NCI-H446 (cell line): ENCODE results near the gene SMAD7.
A peak's percentile ranks its signal among the peaks of the same experiment; 100 is the strongest.

Source experiments
- DNase-seq, 2 experiments: peaks; one replicate each; lab custom pipeline; 2025; lab: John Stamatoyannopoulos, UW

SMAD7 gene

DNA sequence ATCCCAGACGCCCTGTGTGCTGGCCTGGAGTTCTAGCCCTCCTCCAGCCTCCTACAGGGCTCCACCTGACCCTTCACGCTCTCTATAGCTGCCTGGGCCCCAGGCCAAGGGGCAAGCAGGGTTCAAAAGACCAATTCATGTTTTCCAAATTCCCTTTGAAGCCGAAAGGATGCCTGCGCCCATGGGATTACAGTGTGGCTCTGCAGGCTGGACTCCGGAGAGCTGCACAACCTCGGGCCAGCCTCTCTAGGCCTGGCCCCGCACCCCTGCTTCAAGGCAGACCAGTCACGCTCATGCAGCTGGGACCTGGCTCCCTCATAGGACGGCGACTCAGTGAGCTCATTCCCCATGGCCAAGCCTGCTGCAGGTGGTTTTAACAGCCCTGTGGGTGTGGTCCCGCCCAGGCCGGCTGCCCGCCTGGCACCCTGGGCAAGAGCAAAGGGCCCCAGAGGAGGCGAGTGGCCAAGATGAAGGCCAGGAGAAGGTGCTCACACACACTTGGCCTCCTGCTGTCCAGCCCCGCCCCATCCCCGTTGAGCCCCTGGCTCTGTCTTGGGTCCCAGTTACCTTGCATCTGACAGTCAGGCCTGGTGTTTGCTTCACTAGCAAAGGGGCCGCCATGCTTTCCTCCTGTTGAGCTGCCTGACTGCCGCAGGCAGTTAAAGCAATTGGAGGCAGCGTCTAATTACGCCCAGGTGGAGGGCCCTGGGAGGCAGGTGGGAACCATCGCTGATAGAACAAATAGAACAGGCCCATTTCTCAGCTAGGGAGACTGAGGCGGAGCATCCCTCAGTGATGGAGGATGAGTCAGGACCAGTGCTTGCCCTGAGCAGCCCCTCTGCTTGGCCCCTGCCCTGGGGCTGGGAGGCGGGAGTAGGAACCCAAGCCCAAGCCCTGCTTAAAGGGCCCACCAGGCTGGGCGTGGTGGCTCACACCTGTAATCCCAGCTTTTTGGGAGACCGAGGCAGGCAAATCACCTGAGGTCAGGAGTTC, 56.9 kb downstream of the SMAD7 start:
- no peak for DNase-seq

DNA sequence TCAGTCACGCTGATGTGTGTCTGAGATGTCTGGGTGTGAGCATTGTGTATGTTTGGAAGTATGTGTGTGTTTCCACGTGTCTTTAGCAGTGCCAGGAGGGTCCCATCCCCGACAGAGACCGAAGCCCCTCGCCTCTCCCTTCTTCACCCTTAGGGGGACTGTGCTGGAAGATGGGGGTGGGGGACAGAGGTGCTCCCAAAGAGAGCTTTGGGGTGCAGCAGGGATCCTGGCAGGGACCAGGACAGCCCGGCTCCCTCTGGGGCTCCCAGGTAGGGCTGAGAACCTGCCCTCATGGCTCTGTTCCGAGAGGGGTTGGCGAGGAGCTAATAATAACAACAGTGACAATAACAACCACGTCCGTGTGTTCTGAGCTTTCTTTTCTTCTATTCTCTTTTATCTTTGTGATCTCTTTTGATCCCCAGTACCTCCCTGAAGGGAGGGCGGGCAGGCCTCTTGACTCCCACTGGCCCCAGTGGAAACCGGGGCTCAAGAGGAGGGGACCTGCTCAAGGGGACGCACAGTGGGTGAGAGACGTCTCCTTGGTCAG, 57.6 kb downstream of the SMAD7 start:
- no peak for DNase-seq

DNA sequence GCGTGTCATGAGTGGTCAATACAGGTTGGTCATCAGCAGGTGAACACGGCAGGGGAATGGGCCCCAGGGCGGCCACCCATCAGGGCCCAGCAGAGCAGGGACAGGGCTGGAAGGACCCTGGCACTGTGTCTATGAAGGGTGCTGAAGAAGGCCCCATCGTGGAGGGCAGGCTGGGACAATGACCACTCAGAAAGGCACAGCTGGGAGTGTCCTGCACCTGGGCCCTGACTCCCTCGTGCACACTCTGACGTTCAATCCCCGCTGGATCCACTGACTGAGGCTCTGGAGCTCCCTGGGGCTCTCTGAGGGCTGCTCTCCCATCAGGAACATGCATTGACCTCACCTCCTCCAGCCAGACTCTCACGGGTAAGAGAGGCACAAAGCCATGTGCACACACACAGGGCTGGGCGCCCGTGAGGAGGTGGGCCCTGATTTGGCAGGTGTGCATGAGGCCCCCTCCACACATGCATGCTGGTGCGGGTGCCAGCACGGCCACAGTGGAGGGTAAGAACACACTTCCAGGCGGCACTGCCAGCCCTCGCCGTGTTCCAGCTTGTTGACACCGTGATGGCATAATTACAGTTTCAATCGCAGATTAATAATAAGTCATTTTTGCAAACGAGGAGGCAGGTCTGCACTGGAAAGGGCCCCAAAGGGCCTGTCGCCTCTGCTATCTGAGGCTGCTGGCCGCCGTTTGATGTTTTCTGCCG, 58.5 kb downstream of the SMAD7 start:
- DNase-seq: no peak

DNA sequence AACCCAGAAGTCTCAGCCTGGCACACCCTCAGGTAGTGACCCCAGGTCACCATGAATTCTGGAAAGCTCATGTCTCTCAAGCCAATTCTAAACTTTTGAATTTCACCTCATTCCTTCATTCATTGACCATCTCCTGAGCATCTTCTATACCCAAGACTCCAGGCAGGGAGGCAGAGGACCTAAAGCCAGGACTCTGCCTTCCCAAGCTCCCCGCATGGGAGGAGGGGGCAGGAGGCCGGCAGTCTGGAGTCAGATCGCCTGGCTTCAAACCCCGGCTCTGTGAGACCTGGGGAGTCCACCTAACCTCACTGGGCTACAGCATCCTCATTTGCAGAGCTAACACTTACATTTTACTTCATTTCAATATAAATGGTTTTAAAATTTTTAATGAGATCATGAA, 59.0 kb downstream of the SMAD7 start:
- no peak for DNase-seq

DNA sequence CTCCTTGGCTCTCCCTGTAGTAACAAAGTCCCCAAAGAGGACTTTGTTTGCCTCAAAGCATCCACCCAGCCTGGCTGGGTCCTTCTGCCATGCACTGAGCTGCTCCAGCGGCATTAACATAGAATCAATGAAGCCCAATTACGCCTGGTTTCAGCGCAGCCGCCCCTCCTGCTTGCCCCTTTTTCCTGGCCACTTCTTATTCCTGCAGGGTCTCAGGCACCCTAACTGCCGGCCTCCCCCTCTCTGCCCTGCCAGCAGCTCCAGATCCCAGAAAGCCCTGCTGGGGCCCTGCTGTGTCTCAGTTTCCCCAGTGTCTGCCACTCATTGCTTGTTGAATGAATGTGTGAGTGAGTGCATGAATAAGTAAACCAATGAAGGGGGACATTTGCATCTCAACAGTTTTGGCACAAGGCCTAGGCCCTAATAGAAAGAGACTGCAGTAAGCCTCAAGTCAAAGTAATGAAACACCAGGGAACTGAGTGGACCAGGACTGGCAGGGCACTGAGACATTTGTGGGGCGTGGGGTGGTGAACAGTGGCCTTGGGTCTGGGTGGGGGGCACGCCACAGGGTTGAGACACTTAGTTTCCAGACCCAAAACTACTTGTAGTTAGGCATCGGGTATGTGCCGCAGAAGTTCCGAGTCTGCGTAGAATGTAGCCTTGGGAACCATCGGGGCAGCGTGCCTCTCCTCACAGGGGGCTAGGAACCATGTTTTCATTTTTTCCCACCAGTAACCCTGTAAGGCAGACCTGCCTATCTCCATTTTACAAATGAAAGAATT, 60.6 kb downstream of the SMAD7 start:
- no peak for DNase-seq

DNA sequence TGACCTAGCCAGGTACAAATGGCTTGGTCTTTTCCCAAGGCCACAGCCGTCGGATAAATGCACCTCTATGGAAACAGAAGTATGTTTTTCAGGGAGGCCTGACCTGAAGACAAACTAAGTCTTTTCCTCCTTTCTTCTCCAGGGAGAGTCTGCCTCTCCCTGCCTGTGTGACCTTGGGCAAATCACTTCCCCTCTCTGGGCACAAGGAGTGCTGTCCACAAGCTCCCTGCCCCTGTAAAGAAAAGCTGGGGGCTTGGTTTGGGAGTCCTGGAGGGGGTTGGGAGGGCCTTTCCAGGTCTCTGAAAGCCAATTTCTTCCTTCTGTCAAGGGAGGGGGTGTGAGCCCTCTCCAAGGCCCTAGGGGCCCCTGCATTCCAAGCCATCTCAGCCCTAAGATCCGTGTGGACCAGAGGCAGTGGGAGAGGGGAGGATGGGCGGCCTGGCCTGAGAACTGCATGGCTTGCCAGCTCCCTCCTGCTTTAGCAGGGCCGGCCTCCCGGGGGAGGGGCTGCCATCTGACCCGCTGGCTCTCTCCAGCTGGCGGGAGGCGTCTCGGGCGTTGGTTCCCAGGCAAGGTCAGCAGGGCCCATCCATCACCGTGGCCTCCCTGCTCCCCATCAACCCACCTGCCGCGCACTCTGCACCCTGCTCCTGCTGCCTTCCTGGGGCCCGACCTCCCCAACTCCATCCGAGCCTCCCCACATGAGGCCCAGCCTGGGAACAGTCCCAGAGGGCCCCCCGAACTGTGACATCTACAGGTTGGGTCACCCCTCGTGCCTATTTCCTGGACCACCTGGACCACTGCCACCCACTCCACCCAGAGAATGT, 61.4 kb downstream of the SMAD7 start:
- peak in 1 of 2 experiments; percentile 29 for DNase-seq

DNA sequence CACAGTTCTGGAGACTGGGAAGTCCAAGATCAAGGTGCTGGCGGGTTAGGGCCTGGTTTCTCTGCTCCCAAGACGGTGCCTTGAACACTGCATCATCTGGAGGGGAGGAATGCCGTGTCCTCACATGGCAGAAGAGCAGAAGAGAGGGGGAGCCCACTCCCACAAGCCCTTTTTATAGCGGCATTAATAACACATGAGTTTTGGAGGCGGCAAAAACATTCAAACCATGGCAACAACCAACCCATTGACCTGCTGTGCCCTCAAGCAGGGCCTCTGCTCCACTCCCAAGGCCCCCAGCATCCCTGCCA, 62.0 kb downstream of the SMAD7 start:
- DNase-seq: no peak

DNA sequence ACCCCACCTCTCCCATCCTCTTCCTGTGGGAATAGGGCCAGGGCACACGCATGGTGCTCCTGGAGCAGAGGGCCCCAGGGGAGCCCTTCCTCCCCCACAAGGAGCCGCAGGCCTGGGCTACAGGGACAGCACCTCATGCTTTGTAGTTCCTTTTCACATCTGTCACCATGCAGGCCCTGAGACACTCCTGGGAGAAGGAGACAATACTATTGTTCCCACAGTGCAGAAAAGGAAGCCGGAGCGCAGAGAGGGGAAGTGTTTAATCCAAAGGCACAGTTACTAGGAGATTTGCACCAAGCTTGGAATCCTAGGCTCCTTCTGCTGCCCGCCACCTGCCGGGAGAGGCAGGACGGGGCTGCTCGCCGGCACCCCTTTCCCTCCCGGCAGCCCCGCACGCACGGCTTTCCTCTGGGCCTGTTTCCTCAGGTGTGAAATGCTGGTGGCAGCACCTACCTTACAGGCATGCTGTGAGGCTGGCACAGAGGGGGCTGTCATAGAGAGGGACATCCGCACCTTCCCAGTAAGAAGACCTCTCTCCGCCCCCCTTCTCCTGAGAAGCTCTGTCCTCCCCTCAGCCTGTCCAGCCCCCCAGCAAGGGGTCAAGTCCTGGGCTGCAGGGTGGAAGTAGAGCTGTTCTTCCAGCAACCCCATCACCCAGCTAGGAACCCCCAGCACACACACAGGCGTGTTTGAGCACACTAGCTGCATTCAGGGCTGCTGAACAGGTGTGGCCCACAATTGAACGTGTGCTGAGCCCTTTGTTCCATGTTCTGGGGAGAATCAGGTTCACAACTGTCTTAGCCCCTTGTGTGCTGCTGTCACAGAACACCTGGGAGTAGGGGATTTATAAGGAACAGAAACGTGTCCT, 62.6 kb downstream of the SMAD7 start:
- DNase-seq: no peak

DNA sequence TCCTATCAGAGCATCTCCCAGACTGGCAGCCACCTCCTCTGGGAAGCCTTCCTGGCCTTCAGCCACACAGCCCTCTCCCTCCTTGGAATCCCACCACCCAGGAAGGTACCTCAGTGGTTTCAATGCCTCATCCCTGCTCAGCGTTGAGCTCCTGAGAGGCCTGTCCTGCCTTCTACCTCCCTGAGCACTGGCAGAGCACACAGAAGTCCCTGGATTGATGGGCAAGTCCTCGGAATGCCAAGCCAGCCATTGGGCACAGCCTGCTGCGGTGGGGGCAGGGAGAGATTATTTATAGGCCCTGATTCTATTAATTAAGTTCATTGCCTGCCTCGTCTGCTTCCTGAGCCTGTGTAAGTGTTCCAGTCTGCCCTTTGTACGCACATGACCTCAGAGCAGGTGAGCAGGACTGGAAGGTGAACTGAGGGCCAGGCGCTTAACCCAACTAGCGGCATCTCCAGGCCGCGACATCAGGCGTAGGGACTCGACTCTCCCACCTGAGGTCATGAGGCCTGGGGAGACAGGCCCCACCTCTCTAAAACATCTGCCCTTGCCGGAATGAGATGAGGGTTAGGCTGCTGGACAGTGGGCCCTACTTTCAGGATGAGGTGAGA, 63.4 kb downstream of the SMAD7 start:
- no peak for DNase-seq

DNA sequence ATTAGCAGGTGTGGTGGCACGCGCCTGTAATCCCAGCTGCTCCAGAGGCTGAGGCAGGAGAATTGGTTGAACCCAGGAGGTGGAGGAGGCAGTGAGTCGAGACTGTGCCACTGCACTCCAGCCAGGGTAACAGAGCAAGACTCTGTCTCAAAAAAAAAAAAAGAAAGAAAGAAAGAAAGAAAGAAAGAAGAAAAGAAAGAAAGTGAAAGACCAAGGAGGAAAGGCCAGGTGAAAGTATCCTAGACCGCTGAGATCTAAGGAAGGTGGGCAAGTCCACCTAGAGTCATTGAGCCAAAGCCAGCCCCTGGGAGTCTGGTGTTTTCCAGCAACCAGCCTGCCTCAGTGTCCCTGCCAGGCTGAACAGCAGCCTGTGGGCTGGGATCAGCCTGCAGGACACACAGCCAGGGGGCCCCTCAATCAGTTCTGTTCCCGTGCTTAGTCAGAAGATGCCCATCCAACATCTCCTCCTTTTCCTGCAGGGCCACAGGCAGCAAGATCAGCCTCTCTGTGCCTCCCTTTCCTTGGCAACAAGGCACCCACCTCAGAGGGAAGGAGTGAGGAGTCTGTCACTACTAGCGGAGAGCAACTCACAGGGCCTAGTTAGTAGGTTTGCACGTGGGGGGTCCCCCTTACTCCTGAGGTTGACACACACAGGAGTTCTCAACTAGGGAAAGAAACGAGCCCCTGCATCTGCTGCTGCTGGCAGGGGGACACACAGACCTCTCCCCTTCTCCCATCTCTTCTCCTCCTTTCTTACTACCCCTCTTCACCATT, 64.1 kb downstream of the SMAD7 start:
- no peak for DNase-seq

DNA sequence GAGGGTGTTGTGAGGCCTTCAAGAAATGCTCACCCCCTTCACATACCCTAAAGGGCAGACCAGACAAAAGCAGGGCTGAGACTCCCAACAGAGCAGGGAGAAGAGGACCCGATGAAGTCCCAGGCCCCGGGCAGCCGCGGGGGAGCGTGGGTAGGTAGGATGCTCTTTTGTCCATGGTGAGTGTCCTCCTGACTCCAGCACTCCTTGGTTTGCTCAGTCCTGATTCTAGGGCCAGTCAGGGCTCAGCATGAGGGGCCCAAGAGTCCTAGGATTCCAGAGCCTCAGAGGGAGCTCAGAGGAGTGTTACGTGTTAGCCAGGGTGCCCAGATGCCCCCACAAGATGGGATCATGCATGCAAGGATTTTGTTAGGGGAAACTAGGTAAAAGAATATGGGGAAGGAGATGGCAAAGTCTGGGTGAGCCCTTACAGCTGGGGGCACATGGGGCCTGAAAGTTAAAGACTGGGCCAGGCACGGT, 64.8 kb downstream of the SMAD7 start:
- DNase-seq: no peak

DNA sequence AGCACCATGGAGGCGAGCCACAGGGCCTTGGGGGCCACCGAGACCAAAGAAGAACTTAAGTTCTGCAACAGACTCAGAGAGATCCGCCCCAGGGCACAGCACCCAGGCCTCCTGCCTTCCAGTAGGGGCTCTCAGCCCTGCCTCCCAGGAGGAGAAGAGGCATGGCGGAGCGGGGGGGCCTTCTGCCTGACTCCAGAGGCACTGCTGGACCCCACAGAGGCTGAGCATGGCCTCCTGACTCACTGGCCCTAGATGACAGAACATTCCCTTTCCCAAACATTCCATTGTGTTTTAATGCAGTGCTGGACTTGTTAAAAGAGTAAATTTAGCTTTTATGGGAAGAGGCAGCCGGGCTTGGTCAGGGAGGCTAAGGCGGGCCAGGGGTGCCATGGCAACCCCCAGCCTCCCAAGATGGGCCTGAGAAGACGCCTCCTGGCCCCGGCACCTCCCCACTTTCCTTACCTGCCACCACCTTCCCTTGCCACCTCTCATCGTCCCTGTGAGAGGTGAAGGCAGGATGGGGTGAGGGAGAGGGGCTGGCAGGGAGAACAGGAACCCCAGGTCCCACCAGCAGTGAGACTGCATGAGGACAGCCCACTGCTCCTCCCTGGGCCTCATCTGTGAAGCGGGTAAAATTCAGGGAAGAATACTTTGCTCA, 65.4 kb downstream of the SMAD7 start:
- DNase-seq: no peak

DNA sequence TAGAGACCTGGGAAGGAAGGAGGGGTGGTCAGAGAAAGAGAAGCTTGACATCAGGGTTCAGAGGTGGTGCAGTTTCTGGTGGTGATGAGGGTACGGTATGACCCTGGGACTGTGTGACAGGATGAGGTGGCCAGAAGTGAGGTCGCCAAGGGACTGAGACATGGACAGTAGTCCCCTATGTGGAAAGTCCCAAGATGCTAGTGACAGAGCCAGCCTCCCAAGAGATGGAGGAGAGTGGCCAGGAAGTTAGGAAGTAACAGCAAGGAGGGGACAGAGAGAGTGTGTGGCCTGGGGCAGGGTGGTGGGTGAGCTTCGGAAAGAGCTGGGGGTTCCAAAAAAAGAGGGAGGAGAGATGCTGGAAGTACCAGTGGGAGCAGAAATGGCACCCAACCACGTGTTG, 66.0 kb downstream of the SMAD7 start:
- no peak for DNase-seq

DNA sequence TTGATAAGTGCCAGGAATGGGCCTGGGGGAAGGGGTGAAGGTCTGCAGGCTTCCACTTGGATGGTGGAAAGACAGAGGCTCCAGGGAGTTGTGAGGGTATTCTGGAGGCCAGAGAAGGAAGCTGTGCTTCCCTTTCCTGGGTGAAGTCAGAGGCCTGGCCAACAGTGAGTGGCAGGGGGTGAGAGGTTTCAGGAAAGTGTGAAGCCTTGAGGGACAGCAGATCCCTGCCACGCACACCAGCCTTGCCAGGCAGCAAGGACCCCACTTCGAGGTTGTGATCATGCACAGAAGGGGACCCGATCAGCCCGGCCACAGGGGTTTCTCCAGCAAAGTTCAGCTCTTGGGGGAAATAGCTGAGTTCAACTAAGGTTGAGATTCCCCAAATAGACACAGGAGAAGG, 66.5 kb downstream of the SMAD7 start:
- no peak for DNase-seq

DNA sequence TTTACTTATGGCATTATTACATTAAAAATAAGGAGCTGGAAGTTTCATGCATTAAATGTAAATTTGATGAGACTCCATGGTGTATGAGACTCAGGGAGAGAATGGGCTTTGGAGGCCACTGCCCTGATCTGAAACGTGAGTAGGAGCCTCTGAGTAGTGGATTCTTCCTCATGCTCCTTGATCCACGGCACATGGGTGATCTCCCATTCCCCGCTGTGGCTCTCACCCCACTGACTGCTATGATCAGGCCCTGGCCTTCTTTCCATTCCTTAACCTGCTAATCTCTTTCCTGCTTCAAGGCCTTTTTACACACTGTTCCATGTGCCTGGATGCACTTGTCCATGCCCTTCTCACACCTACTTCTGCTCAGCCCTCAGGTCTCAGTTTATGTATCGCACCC, 68.4 kb downstream of the SMAD7 start:
- no peak for DNase-seq

DNA sequence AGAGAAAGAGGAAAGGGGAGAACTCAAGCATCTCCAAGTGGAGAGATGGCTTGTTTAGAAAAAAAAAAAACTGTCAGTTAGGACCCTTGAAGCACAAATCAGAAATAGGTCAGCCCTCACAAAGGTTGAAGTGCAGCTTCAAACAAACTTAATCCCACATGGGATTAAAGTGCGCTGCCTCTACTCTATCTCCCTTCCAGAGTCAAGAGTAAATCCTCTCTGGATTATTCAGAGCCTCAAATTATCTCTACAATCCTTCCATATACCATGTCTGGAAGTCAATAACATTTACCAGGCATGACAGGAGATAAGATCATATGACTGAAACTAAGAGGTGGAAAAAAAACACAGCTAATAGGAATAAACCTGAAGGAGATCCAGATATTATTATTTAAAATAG, 69.8 kb downstream of the SMAD7 start:
- no peak for DNase-seq

DNA sequence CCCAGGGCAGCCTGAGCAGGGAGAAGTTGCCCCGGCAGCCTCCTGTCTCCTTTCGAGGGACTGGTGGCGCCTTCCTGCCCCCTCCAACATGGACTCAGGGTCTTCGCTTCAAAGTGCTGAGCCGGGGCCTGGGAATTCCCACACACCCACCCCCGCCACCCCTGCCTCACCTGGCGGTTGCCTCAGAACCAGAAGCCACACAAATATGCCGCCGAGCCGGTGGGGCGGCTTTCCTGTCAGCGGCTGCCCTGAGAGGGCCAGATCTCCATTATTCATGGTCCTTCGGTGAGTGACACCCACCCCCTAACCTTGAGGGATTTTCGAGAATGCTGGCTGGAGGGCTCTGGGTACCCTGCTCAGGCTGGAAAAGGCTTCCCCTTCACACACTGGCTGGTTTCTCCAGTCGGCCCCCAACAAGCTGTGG, 71.7 kb downstream of the SMAD7 start:
- DNase-seq: no peak

DNA sequence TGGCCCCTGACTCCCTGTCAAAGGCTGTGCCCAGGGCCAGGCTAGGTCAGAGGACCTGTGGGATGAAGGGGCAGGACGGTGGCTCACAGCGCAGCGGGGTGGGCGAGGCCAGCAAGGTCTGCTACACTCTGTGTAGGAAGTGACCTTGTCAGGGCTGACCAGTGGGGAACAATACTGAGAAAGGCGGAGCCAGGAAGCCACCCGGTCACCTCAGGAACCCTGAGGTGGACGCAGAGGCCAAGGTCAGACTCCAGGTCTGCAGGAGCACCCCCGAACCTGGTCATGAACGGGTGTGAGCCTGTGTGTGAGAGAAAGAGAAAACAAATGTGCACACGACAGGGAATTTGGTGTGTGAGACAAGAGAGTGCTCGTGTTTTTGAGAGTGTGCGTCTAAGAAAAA, 72.3 kb downstream of the SMAD7 start:
- DNase-seq: no peak

DNA sequence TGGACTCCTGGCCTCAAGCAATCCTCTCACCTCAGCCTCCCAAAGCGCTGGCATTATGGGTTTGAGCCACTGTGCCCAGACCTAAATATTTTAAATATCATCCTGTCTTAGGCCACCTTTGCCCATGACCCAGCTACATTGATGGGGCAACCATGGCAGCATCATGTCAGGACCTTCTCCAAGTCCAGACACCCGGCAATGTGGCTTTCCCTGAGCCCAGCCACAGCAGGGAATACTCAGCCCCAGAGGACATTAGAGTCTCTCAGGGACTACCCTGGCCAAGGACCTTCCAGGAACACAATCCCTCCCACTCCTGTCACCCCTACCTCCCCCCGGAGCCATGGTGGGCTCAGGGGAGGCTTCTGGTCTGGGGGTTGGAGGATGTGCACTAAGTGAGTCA, 72.8 kb downstream of the SMAD7 start:
- no peak for DNase-seq
